ENCODE data around the gene DUSP23.

Gene DUSP23

DNA sequence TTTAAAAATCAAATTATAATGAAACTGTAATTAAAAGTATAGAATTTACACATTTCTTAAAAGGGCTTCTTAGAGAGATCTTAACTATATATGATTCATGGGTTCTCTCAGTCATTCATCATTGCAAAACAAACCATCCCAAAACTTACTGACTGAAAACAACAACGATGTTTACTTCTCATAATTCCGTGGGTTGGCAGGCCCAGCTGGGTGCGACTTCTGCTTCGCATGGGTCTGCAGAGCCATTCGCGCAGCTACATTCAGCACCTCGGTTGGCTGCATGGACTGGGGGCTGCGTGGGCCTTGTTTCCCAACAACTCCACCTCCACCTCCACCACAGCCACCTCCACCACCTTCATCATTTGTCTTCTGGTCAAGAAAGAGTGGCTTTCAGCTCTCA is 50.0 kb downstream of the DUSP23 start:
- no peaks in the 10 kb centered on the region for H3K27me3 ChIP-seq (ENCODE audit: control insufficient read depth, insufficient read depth, low read length)
- peaks cover 12% of the 10 kb centered on the region for H3K4me1 ChIP-seq (ENCODE audit: control insufficient read depth, insufficient read depth, low read length)
- no peaks in the 10 kb centered on the region for H3K9me3 ChIP-seq (replicated peaks; ENCODE audit: low read length)
- H3K4me3 ChIP-seq (ENCODE audit: low read length), result no peak overlapping the region
- H3K9ac ChIP-seq (ENCODE audit: low read depth, low read length), result no peak overlapping the region
- H3K4me2 ChIP-seq (ENCODE audit: low read length), result no peak overlapping the region
- H3K36me3 ChIP-seq (ENCODE audit: insufficient read depth, low read length), result no peaks in the 10 kb centered on the region

GRCh38 chr1:159831412-159832141 is 50.8 kb downstream of the DUSP23 start:
- H3K4me3 ChIP-seq (ENCODE audit: low read length), result no peak overlapping the region
- H3K9me3 ChIP-seq (replicated peaks; ENCODE audit: low read length), result no peaks in the 10 kb centered on the region
- H3K9ac ChIP-seq (ENCODE audit: low read depth, low read length), result no peak overlapping the region
- peaks cover 12% of the 10 kb centered on the region for H3K4me1 ChIP-seq (ENCODE audit: control insufficient read depth, insufficient read depth, low read length)
- H3K4me2 ChIP-seq (ENCODE audit: low read length), result no peak overlapping the region
- no peaks in the 10 kb centered on the region for H3K27me3 ChIP-seq (ENCODE audit: control insufficient read depth, insufficient read depth, low read length)
- H3K36me3 ChIP-seq (ENCODE audit: insufficient read depth, low read length), result no peaks in the 10 kb centered on the region

All from skeletal muscle satellite cell (primary cell).